Measurements from ENCODE around the gene PTH1R. TPM values are rescaled to one million over a fixed set of nuclear protein-coding genes. Genes with fewer than 3 reads are reported as not detected.

Gene PTH1R
- polyA plus RNA-seq, 1 of the 3 experiments (the other 2 are of a cell fraction): 0.07 TPM

DNA sequence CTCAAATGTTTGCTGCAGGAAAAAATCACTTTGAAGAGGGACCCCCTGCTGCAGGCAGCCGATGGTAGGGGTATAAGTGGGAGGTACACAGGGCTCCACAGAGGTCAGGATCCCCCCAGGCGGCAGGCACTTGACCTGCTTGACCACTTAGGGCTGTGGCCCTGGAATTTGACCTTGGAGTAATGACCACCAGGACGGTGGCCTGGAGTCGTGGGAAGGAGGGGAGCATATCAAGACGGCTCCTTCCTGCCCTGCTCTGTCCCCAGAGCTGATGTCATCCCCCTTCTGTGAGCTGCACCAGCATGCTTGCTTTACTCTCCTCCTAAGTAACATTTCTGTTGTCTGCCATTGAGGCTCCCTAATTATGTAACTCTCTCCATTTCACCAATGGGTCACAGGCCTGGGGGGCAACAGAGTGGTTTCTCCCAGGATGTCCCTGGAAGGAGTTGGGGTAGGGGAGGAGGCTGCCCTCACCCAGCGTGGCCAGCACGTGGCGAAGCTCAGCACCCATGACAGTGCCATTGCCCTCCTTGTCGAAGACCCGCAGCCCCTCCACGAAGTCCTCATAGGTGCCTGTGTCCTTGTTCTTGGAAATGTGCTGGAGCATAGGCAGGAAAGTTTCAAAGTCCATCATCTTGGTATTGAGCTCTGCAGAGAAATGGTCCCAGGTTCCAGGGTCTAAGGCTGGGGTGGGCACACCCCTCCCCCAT lies 18.4 kb upstream of the PTH1R start:
- Histone ChIP-seq H2AFZ (ENCODE audit: low read depth) (no peak overlapping the region), H3K27ac (ENCODE audit: low read depth in 2 of 2, low read length in 1 of 2) (no peak overlapping the region), H3K36me3 (replicated peaks in 1 of 2; ENCODE audit: control insufficient read depth in 1 of 2, insufficient read depth in 2 of 2, low read length in 1 of 2) (no peaks in the 10 kb centered on the region), H3K9me3 (no peaks in the 10 kb centered on the region), H3K9me2 (no peaks in the 10 kb centered on the region), H4K20me1 (ENCODE audit: insufficient read depth) (no peaks in the 10 kb centered on the region), H3K4me3 (ENCODE audit: low read depth in 2 of 2, low read length in 1 of 2) (no peak overlapping the region), H3K79me2 (ENCODE audit: insufficient read depth) (no peaks in the 10 kb centered on the region), H3K4me1 (ENCODE audit: control insufficient read depth in 1 of 2, insufficient read depth in 2 of 2, low read depth in 1 of 2, low read length in 1 of 2) (peaks cover 0 to 4% of the 10 kb centered on the region in 2 experiments; a peak in 1 of 4 replicates), H3K9ac (no peak overlapping the region), H3K4me2 (no peak overlapping the region), H3F3A (replicated peaks; ENCODE audit: insufficient read depth) (no peaks in the 10 kb centered on the region), H3K27me3 (ENCODE audit: insufficient read depth) (peaks cover 7% of the 10 kb centered on the region; the same call in 1 of the 2 replicates)
- no peak for DNase-seq
- no peak for TF ChIP-seq SMC3 (IDR thresholded peaks at IDR 0.05; ENCODE audit: low read depth, low read length)
- TF ChIP-seq, protein P1, sequence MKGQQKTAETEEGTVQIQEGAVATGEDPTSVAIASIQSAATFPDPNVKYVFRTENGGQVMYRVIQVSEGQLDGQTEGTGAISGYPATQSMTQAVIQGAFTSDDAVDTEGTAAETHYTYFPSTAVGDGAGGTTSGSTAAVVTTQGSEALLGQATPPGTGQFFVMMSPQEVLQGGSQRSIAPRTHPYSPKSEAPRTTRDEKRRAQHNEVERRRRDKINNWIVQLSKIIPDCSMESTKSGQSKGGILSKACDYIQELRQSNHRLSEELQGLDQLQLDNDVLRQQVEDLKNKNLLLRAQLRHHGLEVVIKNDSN (IDR thresholded peaks at IDR 0.05; ENCODE audit: borderline replicate concordance, low read depth): no peak
- no peak for TF ChIP-seq CHD2 (IDR thresholded peaks at IDR 0.05; ENCODE audit: low read length, partially characterized antibody)
- no peak for TF ChIP-seq TCF12 (IDR thresholded peaks at IDR 0.05)
- TF ChIP-seq POLR2AphosphoS5 (IDR thresholded peaks at IDR 0.05; ENCODE audit: low read depth, low read length): no peak
- no peak for TF ChIP-seq TEAD4 (IDR thresholded peaks at IDR 0.05; ENCODE audit: borderline replicate concordance, insufficient read depth)
- TF ChIP-seq, protein P2, sequence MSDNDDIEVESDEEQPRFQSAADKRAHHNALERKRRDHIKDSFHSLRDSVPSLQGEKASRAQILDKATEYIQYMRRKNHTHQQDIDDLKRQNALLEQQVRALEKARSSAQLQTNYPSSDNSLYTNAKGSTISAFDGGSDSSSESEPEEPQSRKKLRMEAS (IDR thresholded peaks at IDR 0.05; ENCODE audit: low read depth): no peak
- CTCF ChIA-PET: interaction anchor here (0.8 to 2.6 kb wide), 10 partner anchors 8 to 156 kb away, joined by 3 to 13 read pairs (median 5); no protein-coding TSS in a partner anchor
- WGBS (ENCODE audit: low lambda C conversion rate): 69% methylated on average over 7 of the region's 11 CpGs
- POLR2A ChIA-PET: no interaction called here

DNA sequence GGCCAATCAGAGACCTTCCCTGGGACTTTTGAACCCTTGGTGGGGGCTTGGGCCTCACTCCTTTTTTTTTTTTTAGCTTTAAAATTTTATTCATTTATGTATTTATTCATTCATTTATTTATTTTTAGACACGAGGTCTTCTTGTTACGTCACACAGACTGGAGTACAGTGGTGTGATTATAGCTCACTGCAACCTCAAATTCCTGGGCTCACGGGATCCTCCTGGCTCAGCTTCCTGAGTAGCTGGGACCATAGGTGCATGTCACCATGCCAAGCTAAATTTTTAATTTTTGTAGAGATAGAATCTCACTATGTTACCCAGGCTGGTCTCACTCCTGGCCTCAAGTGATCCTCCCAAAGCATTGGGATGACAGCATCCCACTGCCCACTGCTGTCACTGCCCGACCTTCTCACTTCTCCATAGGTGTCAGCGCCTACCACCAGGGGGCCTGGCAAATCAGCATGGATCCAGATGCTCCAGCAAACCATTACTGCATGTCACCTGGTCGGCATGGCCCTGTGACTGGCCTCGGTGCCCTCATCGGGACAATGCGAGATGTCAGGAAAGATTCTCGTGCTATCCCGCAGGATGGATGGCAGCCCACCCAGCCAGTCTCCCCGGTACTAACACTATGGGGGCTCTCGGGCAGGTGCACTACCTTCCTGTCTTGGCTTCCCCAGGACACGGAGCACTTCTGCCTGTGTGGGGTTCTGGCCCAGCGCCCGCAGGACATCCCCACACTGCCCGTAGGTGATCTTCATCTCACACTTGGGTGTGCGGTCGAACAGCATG lies 17.3 kb upstream of the PTH1R start:
- Histone ChIP-seq H3K4me3 (ENCODE audit: low read depth in 2 of 2, low read length in 1 of 2) (no peak overlapping the region), H2AFZ (ENCODE audit: low read depth) (no peak overlapping the region), H3K79me2 (ENCODE audit: insufficient read depth) (no peaks in the 10 kb centered on the region), H3K27ac (ENCODE audit: low read depth in 2 of 2, low read length in 1 of 2) (no peak overlapping the region), H3K4me2 (no peak overlapping the region), H3K4me1 (ENCODE audit: control insufficient read depth in 1 of 2, insufficient read depth in 2 of 2, low read depth in 1 of 2, low read length in 1 of 2) (peaks cover 0 to 15% of the 10 kb centered on the region in 2 experiments; a peak in 1 of 4 replicates), H4K20me1 (ENCODE audit: insufficient read depth) (no peaks in the 10 kb centered on the region), H3K36me3 (replicated peaks in 1 of 2; ENCODE audit: control insufficient read depth in 1 of 2, insufficient read depth in 2 of 2, low read length in 1 of 2) (no peaks in the 10 kb centered on the region), H3K9me3 (no peaks in the 10 kb centered on the region), H3K9me2 (no peaks in the 10 kb centered on the region), H3K9ac (no peak overlapping the region), H3F3A (replicated peaks; ENCODE audit: insufficient read depth) (no peaks in the 10 kb centered on the region), H3K27me3 (ENCODE audit: insufficient read depth) (peaks cover 7% of the 10 kb centered on the region; the same call in 1 of the 2 replicates)
- CTCF ChIA-PET: interaction anchor here (0.8 to 2.6 kb wide), 9 partner anchors 11 to 157 kb away, joined by 3 to 13 read pairs (median 5); no protein-coding TSS in a partner anchor
- POLR2A ChIA-PET: no interaction called here
- TF ChIP-seq RCOR1 (IDR thresholded peaks at IDR 0.05; ENCODE audit: low read length): no peak
- TF ChIP-seq TCF12 (IDR thresholded peaks at IDR 0.05): no peak
- TF ChIP-seq YY1 (IDR thresholded peaks at IDR 0.05; ENCODE audit: low read depth): no peak
- TF ChIP-seq RAD21 (IDR thresholded peaks at IDR 0.05; ENCODE audit: low read length): peak; percentile 40
- TF ChIP-seq MEF2A (IDR thresholded peaks at IDR 0.05; ENCODE audit: borderline replicate concordance, low read depth): no peak
- TF ChIP-seq NFIC (IDR thresholded peaks at IDR 0.05; ENCODE audit: borderline replicate concordance): no peak
- no peak for TF ChIP-seq ELF1 (IDR thresholded peaks at IDR 0.05)
- TF ChIP-seq NRF1 (IDR thresholded peaks at IDR 0.05; ENCODE audit: low read depth, low read length): no peak
- TF ChIP-seq SMC3 (IDR thresholded peaks at IDR 0.05; ENCODE audit: low read depth, low read length): peak; percentile 29; the same call in 1 of the 2 replicates
- TF ChIP-seq, protein P3, sequence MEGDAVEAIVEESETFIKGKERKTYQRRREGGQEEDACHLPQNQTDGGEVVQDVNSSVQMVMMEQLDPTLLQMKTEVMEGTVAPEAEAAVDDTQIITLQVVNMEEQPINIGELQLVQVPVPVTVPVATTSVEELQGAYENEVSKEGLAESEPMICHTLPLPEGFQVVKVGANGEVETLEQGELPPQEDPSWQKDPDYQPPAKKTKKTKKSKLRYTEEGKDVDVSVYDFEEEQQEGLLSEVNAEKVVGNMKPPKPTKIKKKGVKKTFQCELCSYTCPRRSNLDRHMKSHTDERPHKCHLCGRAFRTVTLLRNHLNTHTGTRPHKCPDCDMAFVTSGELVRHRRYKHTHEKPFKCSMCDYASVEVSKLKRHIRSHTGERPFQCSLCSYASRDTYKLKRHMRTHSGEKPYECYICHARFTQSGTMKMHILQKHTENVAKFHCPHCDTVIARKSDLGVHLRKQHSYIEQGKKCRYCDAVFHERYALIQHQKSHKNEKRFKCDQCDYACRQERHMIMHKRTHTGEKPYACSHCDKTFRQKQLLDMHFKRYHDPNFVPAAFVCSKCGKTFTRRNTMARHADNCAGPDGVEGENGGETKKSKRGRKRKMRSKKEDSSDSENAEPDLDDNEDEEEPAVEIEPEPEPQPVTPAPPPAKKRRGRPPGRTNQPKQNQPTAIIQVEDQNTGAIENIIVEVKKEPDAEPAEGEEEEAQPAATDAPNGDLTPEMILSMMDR (IDR thresholded peaks at IDR 0.05): peak; percentile 52; the same call in 1 of the 2 replicates
- TF ChIP-seq, protein P4, sequence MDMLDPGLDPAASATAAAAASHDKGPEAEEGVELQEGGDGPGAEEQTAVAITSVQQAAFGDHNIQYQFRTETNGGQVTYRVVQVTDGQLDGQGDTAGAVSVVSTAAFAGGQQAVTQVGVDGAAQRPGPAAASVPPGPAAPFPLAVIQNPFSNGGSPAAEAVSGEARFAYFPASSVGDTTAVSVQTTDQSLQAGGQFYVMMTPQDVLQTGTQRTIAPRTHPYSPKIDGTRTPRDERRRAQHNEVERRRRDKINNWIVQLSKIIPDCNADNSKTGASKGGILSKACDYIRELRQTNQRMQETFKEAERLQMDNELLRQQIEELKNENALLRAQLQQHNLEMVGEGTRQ (IDR thresholded peaks at IDR 0.05; ENCODE audit: borderline replicate concordance, low read depth, low read length): no peak
- TF ChIP-seq GABPA (IDR thresholded peaks at IDR 0.05; ENCODE audit: low read depth): no peak
- no peak for DNase-seq
- WGBS (ENCODE audit: low lambda C conversion rate): 63% methylated on average over 10 of the region's 19 CpGs

All from SK-N-SH (cell line).